Ovary (tissue), 9 donors: Measurements from ENCODE around the gene NAT16. TPM values are rescaled to one million over a fixed set of nuclear protein-coding genes. Genes with fewer than 3 reads are reported as not detected.

ENCODE experiments used
- DNase-seq, 5 donors: peaks; one replicate each; pipeline ENCODE4 v3.0.0-alpha.2; 2019 to 2020
- H3K27ac ChIP-seq, 2 donors: fragments of 200-600 bp; one replicate each; pipeline versions ENCODE4 v1.5.1 to v1.8.0; 2019 to 2022
- H3K27me3 ChIP-seq: fragments of 200-600 bp; one replicate; pipeline ENCODE4 v1.8.0; 2022
- H3K36me3 ChIP-seq: fragments of 200-600 bp; sonication (generic); one replicate; pipeline ENCODE4 v1.5.1; 2019
- H3K4me1 ChIP-seq: one replicate; pipeline ENCODE4 v1.8.1; 2013; ENCODE audit warnings: mild to moderate bottlenecking, moderate library complexity; ENCODE audit not compliant: insufficient read depth
- H3K4me3 ChIP-seq: fragments of 200-600 bp; sonication (generic); one replicate; pipeline ENCODE4 v1.5.1; 2017
- H3K9me3 ChIP-seq, 2 donors: fragments of 200-600 bp in 1 of 2; sonication (generic) in 1 of 2; one replicate each; pipeline versions ENCODE4 v1.5.1 to v1.8.1; 2013 to 2019; ENCODE audit warnings: mild to moderate bottlenecking in 1 of 2, moderate library complexity in 1 of 2
- CTCF ChIP-seq, 3 donors: fragments of 450-650 bp in 2 of 3; fragments of 200-600 bp in 1 of 3; IDR thresholded peaks; one replicate each; pipeline versions ENCODE4 v1.5.1 to v1.8.0; 2016 to 2022; ENCODE audit warnings: antibody characterized with exemption in 3 of 3, mild to moderate bottlenecking in 1 of 3
- EP300 ChIP-seq: sonication (generic); formaldehyde crosslinking; IDR thresholded peaks from one replicate; pipeline ENCODE4 v1.6.1; 2017; ENCODE audit warnings: antibody characterized with exemption
- POLR2A ChIP-seq: fragments of 450-650 bp; IDR thresholded peaks from one replicate; pipeline ENCODE4 v1.6.1; 2017; ENCODE audit warnings: antibody characterized with exemption, mild to moderate bottlenecking, moderate library complexity
- WGBS, 3 donors: extraction: QIAGEN DNeasy Blood & Tissue Kit in 1 of 3; methylation state at CpG; one replicate each; pipeline versions ENCODE4 v1.1.5 to v1.1.7; 2013 to 2017; 5-methylcytosine and 5-hydroxymethylcytosine counted together
- intact Hi-C, 4 donors: fragments of 100-400 bp; cut with DNase I; formaldehyde crosslinking; loops; one replicate each; pipeline versions ENCODE4 v1.11.0 to v1.15.1; 2022 to 2023
- polyA plus RNA-seq, 2 donors: library from polyadenylated mRNA; stranded (reverse); fragments of 200-250 nt in 1 of 2; fragments of 350-450 nt in 1 of 2; fragmentation: Illumina TruSeq in 1 of 2; extraction: RNeasy Lipid Tissue Mini Kit (QIAGEN cat#74804) in 1 of 2; gene quantifications; one replicate each; pipeline ENCODE4 v1.2.3, GENCODE V29; 2013 to 2014
- total RNA-seq, 7 donors: library from RNA; depleted of rRNA in 2 of 7; stranded (reverse); fragments of >200 nt in 2 of 7; fragmentation: NEBNext Ultra II Directional in 3 of 7; extraction: Animal tissue kit (Norgen Biotek cat#: 25700) in 3 of 7; gene quantifications; one replicate each; pipeline versions ENCODE4 v1.1.0 to v1.2.4, GENCODE V29; 2016 to 2023
- donor health status: DM: no; HTN: no; CAD: no; lungs with moderate emphysema.
- donor health status: DM: no; HTN: no; CAD: no.
- donor health status: Bipolar disorder and iron deficiency.
- donor health status: DM: yes; HTN: yes; CAD: no.
- donor health status: DM: no; HTN: no; CAD: no.
- donor health status: DM: yes; HTN: yes; CAD: no.

NAT16 gene
- total and polyA plus RNA-seq, 9 donors: not detected

- peaks cover 14% of the 10 kb centered on the region for H3K4me1 ChIP-seq
- TF ChIP-seq CTCF (IDR thresholded peaks at IDR 0.05): no peak
- no peak for TF ChIP-seq EP300
- no peak for TF ChIP-seq POLR2A
- no peaks in the 10 kb centered on the region for H3K36me3 ChIP-seq
- no peaks in the 10 kb centered on the region for H3K9me3 ChIP-seq
- no peak overlapping the region for H3K4me3 ChIP-seq
- no peak for DNase-seq
- H3K27ac ChIP-seq: no peak overlapping the region
- no peaks in the 10 kb centered on the region for H3K27me3 ChIP-seq
- intact Hi-C loops: loop anchor here in 2 of 4 donors (10.0 kb wide), 2 partner anchors 104 to 266 kb away; partner anchors contain the start of gene ACHE (in 1 of the 2)
Observed at GRCh38 chr7:101160910-101161309, 19.2 kb downstream of the NAT16 start.

- no peak for DNase-seq
- no peak overlapping the region for H3K4me3 ChIP-seq
- WGBS, 3 donors: 72 to 82% (median 78%) methylated on average over 31 of the region's 31 CpGs
- no peaks in the 10 kb centered on the region for H3K9me3 ChIP-seq
- H3K27me3 ChIP-seq: no peaks in the 10 kb centered on the region
- H3K27ac ChIP-seq: no peak overlapping the region
- no peaks in the 10 kb centered on the region for H3K36me3 ChIP-seq
- peaks cover 17% of the 10 kb centered on the region for H3K4me1 ChIP-seq
- intact Hi-C loops: loop anchor here in 2 of 4 donors (10.0 kb wide), 2 partner anchors 105 to 265 kb away; partner anchors contain the start of gene ACHE (in 1 of the 2)
- no peak for TF ChIP-seq EP300
Observed at GRCh38 chr7:101159696-101160674, 20.1 kb downstream of the NAT16 start.

- H3K4me3 ChIP-seq: no peak overlapping the region
- 87 to 90% (median 88%) methylated on average over 14 of the region's 14 CpGs for WGBS, 3 donors
- H3K36me3 ChIP-seq: no peaks in the 10 kb centered on the region
- intact Hi-C loops: no loop called here
- no peak overlapping the region for H3K27ac ChIP-seq
- peaks cover 10% of the 10 kb centered on the region for H3K4me1 ChIP-seq
- no peaks in the 10 kb centered on the region for H3K9me3 ChIP-seq
- no peak for DNase-seq
- TF ChIP-seq CTCF (IDR thresholded peaks at IDR 0.05): no peak
- no peak for TF ChIP-seq EP300
- no peaks in the 10 kb centered on the region for H3K27me3 ChIP-seq
Observed at GRCh38 chr7:101156866-101157589, 23.1 kb downstream of the NAT16 start.

GRCh38 chr7:101156277-101156676 is 23.8 kb downstream of the NAT16 start:
- Histone ChIP-seq H3K27me3 (no peaks in the 10 kb centered on the region), H3K9me3 (no peaks in the 10 kb centered on the region), H3K4me1 (peaks cover 10% of the 10 kb centered on the region), H3K4me3 (no peak overlapping the region), H3K27ac (no peak overlapping the region), H3K36me3 (no peaks in the 10 kb centered on the region)
- DNase-seq: no peak
- intact Hi-C loops: no loop called here
- TF ChIP-seq CTCF (IDR thresholded peaks at IDR 0.05) (no peak), EP300 (no peak), POLR2A (no peak)
- 73% methylated on average over 6 of the region's 6 CpGs for WGBS, 3 donors
